Measurements from ENCODE around the gene SEMA3A.
"Not testable (repeated sequence)": the region's sequence is repeated elsewhere in the genome, so short reads cannot be mapped to it uniquely, and the experiment has no call there.

Gene SEMA3A

GRCh38 chr7:84057576-84057975, 137.0 kb downstream of the SEMA3A start:
- no peak for DNase-seq (ENCODE audit: low read depth, low spot score)

GRCh38 chr7:84055904-84056605, 138.5 kb downstream of the SEMA3A start:
- no peak overlapping the region for H3K27ac ChIP-seq (ENCODE audit: low read length)
- no peaks in the 10 kb centered on the region for H3K9me3 ChIP-seq (ENCODE audit: control insufficient read depth, insufficient read depth, low read length)
- DNase-seq (ENCODE audit: low read depth, low spot score) = no peak
- H3K27me3 ChIP-seq (ENCODE audit: control insufficient read depth, insufficient read depth, low read length) = no peaks in the 10 kb centered on the region
- no CpG with 5 or more reads among the region's 2 CpGs for WGBS (ENCODE audit: insufficient coverage, insufficient read length)
- no peaks in the 10 kb centered on the region; the same call in 1 of the 2 replicates for H3K36me3 ChIP-seq (ENCODE audit: control insufficient read depth, insufficient read depth, low read length)
- no peak overlapping the region for H3K4me3 ChIP-seq (ENCODE audit: low read length)
- H3K4me1 ChIP-seq (ENCODE audit: control insufficient read depth, insufficient read depth, low read length) = no peaks in the 10 kb centered on the region

More at GRCh38 chr7:84057576-84057975, 137.0 kb downstream of the SEMA3A start:
- Histone ChIP-seq H3K27me3 (ENCODE audit: control insufficient read depth, insufficient read depth, low read length) (no peaks in the 10 kb centered on the region), H3K4me1 (ENCODE audit: control insufficient read depth, insufficient read depth, low read length) (no peaks in the 10 kb centered on the region), H3K4me3 (ENCODE audit: low read length) (no peak overlapping the region), H3K9me3 (ENCODE audit: control insufficient read depth, insufficient read depth, low read length) (no peaks in the 10 kb centered on the region), H3K27ac (ENCODE audit: low read length) (no peak overlapping the region), H3K36me3 (ENCODE audit: control insufficient read depth, insufficient read depth, low read length) (no peaks in the 10 kb centered on the region; the same call in 1 of the 2 replicates)
- WGBS (ENCODE audit: insufficient coverage, insufficient read length) = no CpG with 5 or more reads among the region's 2 CpGs

GRCh38 chr7:84055199-84055598, 139.4 kb downstream of the SEMA3A start:
- not testable (repeated sequence) for H3K9me3 ChIP-seq (ENCODE audit: control insufficient read depth, insufficient read depth, low read length); DNase-seq (ENCODE audit: low read depth, low spot score); H3K27me3 ChIP-seq (ENCODE audit: control insufficient read depth, insufficient read depth, low read length); H3K4me3 ChIP-seq (ENCODE audit: low read length); H3K36me3 ChIP-seq (ENCODE audit: control insufficient read depth, insufficient read depth, low read length); H3K27ac ChIP-seq (ENCODE audit: low read length); H3K4me1 ChIP-seq (ENCODE audit: control insufficient read depth, insufficient read depth, low read length)
- no CpG with 5 or more reads among the region's 23 CpGs for WGBS (ENCODE audit: insufficient coverage, insufficient read length)

- Histone ChIP-seq H3K9me3 (ENCODE audit: control insufficient read depth, insufficient read depth, low read length) (no peaks in the 10 kb centered on the region), H3K27me3 (ENCODE audit: control insufficient read depth, insufficient read depth, low read length) (no peaks in the 10 kb centered on the region), H3K36me3 (ENCODE audit: control insufficient read depth, insufficient read depth, low read length) (no peaks in the 10 kb centered on the region), H3K4me1 (ENCODE audit: control insufficient read depth, insufficient read depth, low read length) (no peaks in the 10 kb centered on the region), H3K27ac (ENCODE audit: low read length) (no peak overlapping the region), H3K4me3 (ENCODE audit: low read length) (no peak overlapping the region)
- no peak for DNase-seq (ENCODE audit: low read depth, low spot score)
Measured at GRCh38 chr7:84049071-84049836, 145.3 kb downstream of the SEMA3A start.

- WGBS (ENCODE audit: insufficient coverage, insufficient read length) = no CpG with 5 or more reads among the region's 2 CpGs
- H3K4me1 ChIP-seq (ENCODE audit: control insufficient read depth, insufficient read depth, low read length) = no peaks in the 10 kb centered on the region
- no peak for DNase-seq (ENCODE audit: low read depth, low spot score)
Measured at GRCh38 chr7:84047085-84047484, 147.5 kb downstream of the SEMA3A start.

GRCh38 chr7:84044834-84045233, 149.8 kb downstream of the SEMA3A start:
- no peaks in the 10 kb centered on the region for H3K4me1 ChIP-seq (ENCODE audit: control insufficient read depth, insufficient read depth, low read length)
- no peak overlapping the region for H3K27ac ChIP-seq (ENCODE audit: low read length)
- H3K4me3 ChIP-seq (ENCODE audit: low read length) = no peak overlapping the region
- no peaks in the 10 kb centered on the region for H3K36me3 ChIP-seq (ENCODE audit: control insufficient read depth, insufficient read depth, low read length)
- no peaks in the 10 kb centered on the region for H3K27me3 ChIP-seq (ENCODE audit: control insufficient read depth, insufficient read depth, low read length)
- DNase-seq (ENCODE audit: low read depth, low spot score) = no peak
- no peaks in the 10 kb centered on the region for H3K9me3 ChIP-seq (ENCODE audit: control insufficient read depth, insufficient read depth, low read length)
- WGBS (ENCODE audit: insufficient coverage, insufficient read length) = no CpG with 5 or more reads among the region's 2 CpGs

More at GRCh38 chr7:84047085-84047484, 147.5 kb downstream of the SEMA3A start:
- no peaks in the 10 kb centered on the region for H3K36me3 ChIP-seq (ENCODE audit: control insufficient read depth, insufficient read depth, low read length)
- no peaks in the 10 kb centered on the region for H3K9me3 ChIP-seq (ENCODE audit: control insufficient read depth, insufficient read depth, low read length)
- no peaks in the 10 kb centered on the region for H3K27me3 ChIP-seq (ENCODE audit: control insufficient read depth, insufficient read depth, low read length)
- no peak overlapping the region for H3K4me3 ChIP-seq (ENCODE audit: low read length)
- H3K27ac ChIP-seq (ENCODE audit: low read length) = no peak overlapping the region

GRCh38 chr7:84043661-84044191, 150.9 kb downstream of the SEMA3A start:
- no peak overlapping the region for H3K27ac ChIP-seq (ENCODE audit: low read length)
- no peak for DNase-seq (ENCODE audit: low read depth, low spot score)
- H3K4me1 ChIP-seq (ENCODE audit: control insufficient read depth, insufficient read depth, low read length) = no peaks in the 10 kb centered on the region
- WGBS (ENCODE audit: insufficient coverage, insufficient read length) = no CpG with 5 or more reads among the region's 1 CpG
- H3K27me3 ChIP-seq (ENCODE audit: control insufficient read depth, insufficient read depth, low read length) = no peaks in the 10 kb centered on the region
- no peaks in the 10 kb centered on the region for H3K9me3 ChIP-seq (ENCODE audit: control insufficient read depth, insufficient read depth, low read length)
- no peaks in the 10 kb centered on the region for H3K36me3 ChIP-seq (ENCODE audit: control insufficient read depth, insufficient read depth, low read length)
- H3K4me3 ChIP-seq (ENCODE audit: low read length) = no peak overlapping the region

GRCh38 chr7:84042110-84042539, 152.5 kb downstream of the SEMA3A start:
- Histone ChIP-seq H3K4me1 (ENCODE audit: control insufficient read depth, insufficient read depth, low read length) (no peaks in the 10 kb centered on the region), H3K36me3 (ENCODE audit: control insufficient read depth, insufficient read depth, low read length) (no peaks in the 10 kb centered on the region)
- no CpG with 5 or more reads among the region's 7 CpGs for WGBS (ENCODE audit: insufficient coverage, insufficient read length)

GRCh38 chr7:84041649-84042048, 152.9 kb downstream of the SEMA3A start:
- H3K9me3 ChIP-seq (ENCODE audit: control insufficient read depth, insufficient read depth, low read length) = no peaks in the 10 kb centered on the region
- no peaks in the 10 kb centered on the region for H3K36me3 ChIP-seq (ENCODE audit: control insufficient read depth, insufficient read depth, low read length)
- H3K4me1 ChIP-seq (ENCODE audit: control insufficient read depth, insufficient read depth, low read length) = no peaks in the 10 kb centered on the region
- H3K4me3 ChIP-seq (ENCODE audit: low read length) = no peak overlapping the region
- DNase-seq (ENCODE audit: low read depth, low spot score) = no peak
- WGBS (ENCODE audit: insufficient coverage, insufficient read length) = 100% methylated on average over 2 of the region's 5 CpGs
- no peaks in the 10 kb centered on the region for H3K27me3 ChIP-seq (ENCODE audit: control insufficient read depth, insufficient read depth, low read length)
- H3K27ac ChIP-seq (ENCODE audit: low read length) = no peak overlapping the region

More at GRCh38 chr7:84042110-84042539, 152.5 kb downstream of the SEMA3A start:
- no peak overlapping the region for H3K4me3 ChIP-seq (ENCODE audit: low read length)
- H3K27ac ChIP-seq (ENCODE audit: low read length) = no peak overlapping the region
- H3K27me3 ChIP-seq (ENCODE audit: control insufficient read depth, insufficient read depth, low read length) = no peaks in the 10 kb centered on the region
- no peaks in the 10 kb centered on the region for H3K9me3 ChIP-seq (ENCODE audit: control insufficient read depth, insufficient read depth, low read length)
- DNase-seq (ENCODE audit: low read depth, low spot score) = no peak

GRCh38 chr7:84040355-84040754, 154.2 kb downstream of the SEMA3A start:
- Histone ChIP-seq H3K4me1 (ENCODE audit: control insufficient read depth, insufficient read depth, low read length) (no peaks in the 10 kb centered on the region), H3K9me3 (ENCODE audit: control insufficient read depth, insufficient read depth, low read length) (no peaks in the 10 kb centered on the region), H3K27ac (ENCODE audit: low read length) (no peak overlapping the region), H3K4me3 (ENCODE audit: low read length) (no peak overlapping the region), H3K36me3 (ENCODE audit: control insufficient read depth, insufficient read depth, low read length) (no peaks in the 10 kb centered on the region), H3K27me3 (ENCODE audit: control insufficient read depth, insufficient read depth, low read length) (no peaks in the 10 kb centered on the region)
- no peak for DNase-seq (ENCODE audit: low read depth, low spot score)
- no CpG with 5 or more reads among the region's 3 CpGs for WGBS (ENCODE audit: insufficient coverage, insufficient read length)

Data from iPS DF 6.9 (cell line).